Esophagus muscularis mucosa (tissue), 3 donors: ENCODE data around the gene LRRK1.

Experiments
- EP300 ChIP-seq: sonication (generic); formaldehyde crosslinking; IDR thresholded peaks from one replicate; pipeline ENCODE4 v1.6.1; 2017; ENCODE audit warnings: antibody characterized with exemption
- TF ChIP-seq, protein P1 (sequence below), 3 experiments: fragments of 200-600 bp in 2 of 3; fragments of 450-650 bp in 1 of 3; sonication (generic) in 2 of 3; IDR thresholded peaks; one replicate each; pipeline ENCODE4 v1.5.1; 2017 to 2019; ENCODE audit warnings: antibody characterized with exemption in 3 of 3, mild to moderate bottlenecking in 2 of 3, moderate library complexity in 1 of 3

DNA sequence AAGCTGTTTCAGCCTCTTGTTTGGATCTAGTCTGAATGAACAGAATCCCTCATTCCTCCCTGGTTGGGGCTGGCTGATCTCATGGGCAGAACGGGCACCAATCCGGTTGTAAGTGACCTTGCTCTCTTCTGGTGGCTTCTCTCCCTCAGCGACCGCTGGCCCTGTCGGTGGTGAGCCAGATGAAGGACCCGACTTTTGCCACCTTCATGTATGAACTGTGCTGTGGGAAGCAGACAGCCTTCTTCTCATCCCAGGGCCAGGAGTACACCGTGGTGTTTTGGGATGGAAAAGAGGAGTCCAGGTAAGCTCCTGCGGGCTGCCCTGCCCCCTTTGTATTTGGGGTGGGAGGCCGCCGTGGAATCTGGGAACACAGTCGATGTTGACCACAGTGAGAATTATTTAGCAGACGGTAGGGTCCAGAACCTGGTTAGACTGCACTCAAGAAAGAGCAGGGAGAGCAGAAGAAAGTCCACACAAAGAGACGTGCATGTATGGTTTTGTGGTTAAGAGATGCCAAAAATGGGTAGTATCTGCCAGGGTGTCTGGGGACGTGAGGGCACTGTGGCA lies 138.8 kb downstream of the LRRK1 start:
- TF ChIP-seq, protein P1, sequence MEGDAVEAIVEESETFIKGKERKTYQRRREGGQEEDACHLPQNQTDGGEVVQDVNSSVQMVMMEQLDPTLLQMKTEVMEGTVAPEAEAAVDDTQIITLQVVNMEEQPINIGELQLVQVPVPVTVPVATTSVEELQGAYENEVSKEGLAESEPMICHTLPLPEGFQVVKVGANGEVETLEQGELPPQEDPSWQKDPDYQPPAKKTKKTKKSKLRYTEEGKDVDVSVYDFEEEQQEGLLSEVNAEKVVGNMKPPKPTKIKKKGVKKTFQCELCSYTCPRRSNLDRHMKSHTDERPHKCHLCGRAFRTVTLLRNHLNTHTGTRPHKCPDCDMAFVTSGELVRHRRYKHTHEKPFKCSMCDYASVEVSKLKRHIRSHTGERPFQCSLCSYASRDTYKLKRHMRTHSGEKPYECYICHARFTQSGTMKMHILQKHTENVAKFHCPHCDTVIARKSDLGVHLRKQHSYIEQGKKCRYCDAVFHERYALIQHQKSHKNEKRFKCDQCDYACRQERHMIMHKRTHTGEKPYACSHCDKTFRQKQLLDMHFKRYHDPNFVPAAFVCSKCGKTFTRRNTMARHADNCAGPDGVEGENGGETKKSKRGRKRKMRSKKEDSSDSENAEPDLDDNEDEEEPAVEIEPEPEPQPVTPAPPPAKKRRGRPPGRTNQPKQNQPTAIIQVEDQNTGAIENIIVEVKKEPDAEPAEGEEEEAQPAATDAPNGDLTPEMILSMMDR (IDR thresholded peaks at IDR 0.05) = no peak
- no peak for TF ChIP-seq EP300
